GM19099 (cell line): ENCODE data around the gene KLF15.

Source experiments
- POLR2A ChIP-seq: IDR thresholded peaks from 3 replicates; pipeline ENCODE4 v1.6.1; 2011; ENCODE audit warnings: low read depth; ENCODE audit not compliant: insufficient read length; ENCODE audit errors: extremely low read depth

The KLF15 gene

DNA sequence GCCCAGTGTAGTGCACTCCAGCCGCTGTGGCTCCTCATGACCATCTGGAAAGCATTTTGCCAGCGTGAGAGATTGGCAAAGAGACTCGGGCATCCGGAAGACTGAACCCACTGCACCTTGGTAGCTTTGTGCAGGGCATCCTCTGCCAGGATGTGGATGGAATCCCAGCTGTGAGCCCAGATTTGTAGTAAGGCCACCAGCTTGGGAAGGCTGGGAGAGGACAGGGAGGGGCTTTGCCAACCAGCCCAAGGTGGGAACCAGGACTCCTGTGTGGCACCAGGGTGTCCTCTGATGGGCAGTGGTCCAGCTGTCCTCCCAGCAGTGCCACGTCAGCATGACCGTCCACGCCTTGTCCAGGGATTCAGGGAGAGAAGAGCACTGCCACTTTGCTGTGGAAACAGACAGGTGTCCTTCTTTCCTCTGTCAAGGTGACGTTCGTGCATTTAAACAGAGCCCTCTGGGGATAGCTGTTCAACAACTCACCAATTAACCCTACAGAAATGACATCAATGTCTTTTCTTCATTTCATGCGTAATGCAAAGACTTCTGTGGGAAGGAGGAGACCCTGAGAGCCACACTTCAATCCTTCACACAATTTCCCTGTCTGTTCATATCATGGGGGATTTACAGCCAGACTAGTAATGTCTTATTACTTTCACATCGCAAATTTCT is 19.1 kb downstream of the KLF15 start:
- TF ChIP-seq POLR2A = no peak

DNA sequence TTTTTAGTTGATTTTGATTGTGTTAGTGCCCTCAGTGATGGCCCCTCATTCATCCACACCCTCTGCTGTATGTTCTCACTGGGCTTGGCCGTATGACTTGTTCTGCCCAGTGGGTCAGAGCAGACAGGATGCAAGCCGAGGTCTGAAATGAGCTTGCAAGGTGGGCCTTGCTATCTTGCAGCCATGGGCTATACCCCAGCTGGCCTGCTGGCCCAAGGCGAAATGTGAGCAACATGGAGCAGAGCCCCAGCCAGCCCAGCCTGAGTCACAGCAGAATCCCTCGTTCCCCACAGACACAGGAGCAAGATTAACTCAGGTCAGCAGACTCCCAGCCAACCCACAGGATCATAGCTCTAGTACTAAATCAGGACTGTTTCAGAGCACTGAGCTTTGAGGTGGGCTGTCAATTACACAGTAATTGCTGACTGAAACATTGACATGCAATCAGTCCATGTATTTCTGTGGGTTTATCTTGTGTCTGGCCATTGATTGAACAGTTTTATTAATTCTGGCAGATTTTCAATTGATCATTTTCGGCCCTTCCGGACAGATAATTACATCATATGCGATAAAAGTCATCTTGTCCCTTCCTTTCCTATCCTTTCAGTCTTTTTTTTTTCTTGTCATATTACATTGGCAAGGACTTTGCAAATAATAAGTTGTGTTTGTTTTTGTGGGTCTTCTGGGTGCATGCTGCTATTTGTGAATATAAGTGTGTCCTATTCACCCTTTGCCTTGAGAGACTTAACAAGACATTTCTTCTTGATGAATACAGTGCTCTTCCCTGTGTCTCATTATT is 27.1 kb downstream of the KLF15 start:
- no peak for TF ChIP-seq POLR2A

DNA sequence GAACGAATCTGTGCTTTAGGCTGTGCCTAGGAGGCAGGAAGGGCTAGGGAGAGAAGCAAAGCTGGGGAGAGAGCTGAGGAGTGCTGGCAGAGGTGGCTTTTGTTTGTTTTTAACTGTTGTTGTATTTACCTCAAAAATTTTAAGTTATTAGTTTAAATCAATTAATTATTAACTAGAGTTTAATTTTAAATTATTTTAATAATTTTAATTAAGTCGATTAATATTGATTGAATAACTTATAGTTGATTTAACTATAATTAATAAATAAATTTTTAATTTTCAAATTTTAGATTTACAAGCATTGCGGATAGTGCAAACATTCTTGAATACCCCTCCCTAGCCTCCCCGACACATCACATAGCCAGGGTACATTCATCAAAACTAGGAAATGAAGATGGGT is 30.6 kb downstream of the KLF15 start:
- TF ChIP-seq POLR2A = no peak

DNA sequence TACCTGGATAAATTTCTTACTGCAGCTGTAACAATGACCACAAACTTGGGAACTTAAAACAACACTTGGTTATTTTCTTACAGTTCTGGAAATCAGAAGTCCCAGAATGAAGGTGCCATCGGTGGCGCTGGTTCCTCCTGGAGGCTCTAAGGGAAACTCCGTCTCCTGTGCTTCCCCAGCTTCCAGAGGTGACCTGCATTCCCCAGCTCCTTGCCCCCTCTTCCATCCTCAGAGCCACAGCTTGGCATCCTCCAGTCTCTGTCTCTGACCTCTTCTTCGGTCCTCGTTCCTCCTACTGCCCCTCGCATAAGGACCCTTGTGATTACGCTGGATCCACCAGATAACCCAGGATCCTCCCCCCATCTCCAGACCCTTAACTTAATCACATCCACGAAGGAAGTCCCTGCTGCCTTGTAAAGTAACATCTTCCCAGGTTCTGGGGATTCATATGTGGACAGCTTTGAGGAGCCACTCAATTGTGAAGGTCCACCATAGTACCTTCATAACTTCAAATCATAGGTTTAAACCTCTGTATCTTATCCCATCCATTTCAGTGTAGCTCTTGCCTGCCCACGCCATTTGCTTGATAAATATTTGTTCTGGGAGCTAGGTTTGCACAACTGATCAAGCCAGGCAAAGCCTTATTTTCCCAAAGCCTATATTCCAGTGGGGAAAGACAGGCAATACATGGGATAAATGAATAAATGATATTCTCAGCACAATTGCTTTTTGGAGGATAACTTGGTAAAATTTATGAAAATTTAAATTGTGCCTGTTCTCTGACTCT is 34.8 kb downstream of the KLF15 start:
- TF ChIP-seq POLR2A = no peak

DNA sequence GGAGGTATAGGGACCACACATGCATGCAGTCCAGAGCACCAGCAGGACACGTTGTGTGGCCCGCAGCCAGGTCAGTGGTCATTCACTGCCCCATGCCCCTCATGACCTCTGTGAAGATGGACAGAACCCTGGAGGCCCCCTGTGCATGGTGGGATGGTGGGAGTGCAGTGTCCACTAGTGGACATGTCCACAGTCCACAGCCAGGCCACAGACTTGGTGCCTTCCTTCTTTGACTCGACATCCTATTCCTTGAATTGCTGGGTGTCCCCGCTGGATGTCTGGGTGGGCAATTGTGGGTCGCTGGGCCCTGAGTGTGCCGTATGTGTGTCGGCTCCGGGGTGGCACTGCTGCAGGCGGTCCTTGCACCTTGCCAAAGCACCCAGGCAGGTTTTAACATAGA is 35.7 kb downstream of the KLF15 start:
- no peak for TF ChIP-seq POLR2A

DNA sequence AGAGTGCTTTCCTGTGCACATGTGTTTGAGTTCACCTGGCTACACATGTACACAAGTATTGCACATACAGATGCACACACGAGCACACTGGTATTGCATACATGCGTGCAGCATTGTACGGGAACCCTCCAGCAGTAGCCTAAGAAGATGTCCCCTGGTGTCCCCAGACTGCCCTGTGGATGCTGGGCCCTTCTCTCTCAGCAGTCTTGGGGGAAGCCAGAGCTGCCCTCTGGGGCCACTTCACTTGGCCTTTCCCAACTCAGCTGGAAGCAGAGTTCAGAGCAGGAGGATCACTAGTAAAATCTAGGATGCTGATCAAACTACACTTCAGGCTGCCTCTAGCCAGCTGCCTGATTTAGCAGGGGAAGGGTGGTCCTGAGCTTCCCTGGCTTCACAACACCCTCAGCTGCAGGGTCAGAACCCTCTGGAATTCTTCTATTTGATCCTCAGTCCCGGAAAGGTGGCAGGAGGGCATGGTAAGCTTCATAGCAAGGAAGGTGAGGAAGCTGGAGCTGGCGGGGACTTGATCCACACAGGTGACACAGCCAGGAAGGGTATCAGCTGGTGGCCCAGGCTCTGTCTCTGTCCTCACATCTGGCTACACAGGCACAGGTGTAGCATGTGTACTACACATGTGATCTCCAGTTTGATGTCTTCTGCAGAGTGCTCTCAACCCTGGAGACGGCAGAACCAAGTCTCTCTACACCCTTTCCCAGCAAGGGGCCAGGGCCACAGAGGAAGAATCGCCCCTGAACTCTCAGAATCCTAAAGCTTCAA is 36.5 kb downstream of the KLF15 start:
- no peak for TF ChIP-seq POLR2A

DNA sequence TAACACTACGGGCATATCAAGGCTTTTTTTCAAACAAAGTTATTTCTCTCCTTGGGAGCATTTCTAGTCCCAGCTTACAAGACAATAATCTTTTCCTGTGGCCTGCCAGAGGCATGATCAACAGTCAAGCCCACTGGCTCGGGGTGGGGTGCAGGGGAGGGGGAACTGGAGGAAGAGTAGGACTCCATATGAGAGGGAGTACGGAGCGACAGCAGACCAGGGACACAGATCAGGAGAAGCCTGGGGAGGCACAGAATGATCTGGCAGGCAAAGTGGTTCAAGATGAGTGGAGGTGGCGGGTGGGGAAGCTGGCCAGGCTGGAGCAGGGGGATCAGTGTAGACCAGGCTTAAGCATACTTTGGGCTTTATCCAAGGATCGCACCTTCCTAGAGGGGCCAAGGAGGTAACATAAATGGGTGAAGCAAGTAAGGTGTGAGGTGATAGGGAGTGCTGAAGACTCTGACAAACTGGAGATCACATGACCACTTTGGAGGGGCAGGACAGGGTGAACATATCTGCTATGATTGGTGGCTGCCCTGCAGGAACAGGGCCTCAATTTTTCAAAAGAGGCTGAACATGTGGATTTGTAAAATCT is 37.4 kb downstream of the KLF15 start:
- TF ChIP-seq POLR2A = no peak

DNA sequence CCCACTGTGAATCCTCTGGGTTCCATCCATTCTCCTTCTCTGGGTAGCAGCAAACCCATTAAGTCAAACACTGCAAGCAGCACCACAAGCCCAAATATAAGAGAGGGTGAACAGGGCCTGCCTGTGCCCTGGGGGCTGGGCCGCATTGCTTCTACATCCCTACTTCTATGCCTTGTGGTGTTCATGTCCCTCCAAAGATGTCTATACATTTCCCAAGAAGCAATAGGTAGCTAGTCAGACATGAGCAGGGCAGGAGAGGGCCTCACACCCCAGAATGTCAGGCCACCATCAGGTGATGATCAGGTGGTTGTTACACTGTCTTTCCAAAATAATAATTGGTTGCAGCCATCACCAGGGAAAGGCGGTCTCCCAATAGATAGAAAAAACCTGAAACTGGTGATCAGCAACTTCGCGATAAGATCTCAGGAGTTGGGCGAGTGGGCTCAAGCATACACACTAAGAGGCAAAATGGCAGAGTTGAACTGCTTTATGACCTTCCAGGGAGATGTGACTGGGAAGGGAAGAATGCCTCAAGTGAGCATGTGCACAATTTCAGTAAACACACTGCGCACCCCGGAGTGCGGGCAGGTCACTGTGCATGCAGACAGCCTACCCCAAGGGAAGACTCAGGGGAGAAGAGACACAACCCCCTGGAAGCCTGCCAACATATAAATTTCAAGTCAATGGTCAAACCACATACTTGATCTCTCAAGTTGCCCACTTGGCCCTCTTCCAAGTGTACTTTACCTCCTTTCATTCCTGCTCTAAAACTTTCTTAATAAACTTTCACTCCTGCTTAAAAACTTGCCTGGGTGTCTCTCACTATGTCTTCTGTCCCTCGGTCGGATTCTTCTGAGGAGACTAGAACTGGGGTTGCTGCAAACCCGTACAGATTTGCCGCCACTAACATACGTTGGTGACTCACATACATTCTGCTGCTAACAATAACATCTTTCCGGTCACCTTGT is 39.9 kb downstream of the KLF15 start:
- TF ChIP-seq POLR2A = no peak

DNA sequence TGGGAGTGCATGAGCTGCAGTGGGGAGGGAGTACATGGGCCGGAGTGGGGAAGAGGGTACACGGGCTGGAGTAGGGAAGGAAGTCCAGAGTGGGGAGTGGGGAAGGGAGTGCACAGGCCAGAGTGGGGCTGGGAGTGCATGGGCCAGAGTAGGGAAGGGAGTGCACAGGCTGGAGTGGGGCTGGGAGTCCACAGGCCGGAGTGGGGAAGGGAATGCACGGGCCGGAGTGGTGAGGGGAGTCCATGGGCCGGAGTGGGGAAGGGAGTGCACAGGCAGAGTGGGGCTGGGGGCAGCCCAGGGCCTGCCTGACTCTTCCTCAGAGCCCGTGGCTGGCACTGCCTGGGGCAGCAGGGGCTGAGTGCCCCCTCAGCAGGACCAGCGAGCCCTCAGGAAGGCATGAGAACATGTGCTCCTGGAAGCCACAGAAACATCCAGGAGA is 40.7 kb downstream of the KLF15 start:
- TF ChIP-seq POLR2A = no peak

DNA sequence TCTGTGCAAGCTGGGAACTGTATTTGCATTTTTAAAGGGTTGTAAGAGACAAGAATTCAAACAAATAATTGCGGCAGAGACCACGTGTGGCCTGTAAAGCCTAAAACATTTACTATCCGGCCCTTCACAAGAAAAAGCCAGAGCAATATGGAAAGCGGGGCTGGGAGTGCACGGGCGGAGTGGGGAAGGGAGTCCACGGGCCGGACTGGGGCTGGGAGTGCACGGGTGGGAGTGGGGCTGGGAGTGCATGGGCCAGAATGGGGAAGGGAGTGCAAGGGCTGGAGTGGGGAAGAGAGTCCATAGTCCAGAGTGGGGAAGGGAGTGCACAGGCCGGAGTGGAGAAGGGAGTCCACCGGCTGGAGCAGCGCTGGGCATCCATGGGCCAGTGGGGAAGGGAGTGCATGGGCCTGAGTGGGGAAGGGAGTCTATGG is 41.2 kb downstream of the KLF15 start:
- no peak for TF ChIP-seq POLR2A

DNA sequence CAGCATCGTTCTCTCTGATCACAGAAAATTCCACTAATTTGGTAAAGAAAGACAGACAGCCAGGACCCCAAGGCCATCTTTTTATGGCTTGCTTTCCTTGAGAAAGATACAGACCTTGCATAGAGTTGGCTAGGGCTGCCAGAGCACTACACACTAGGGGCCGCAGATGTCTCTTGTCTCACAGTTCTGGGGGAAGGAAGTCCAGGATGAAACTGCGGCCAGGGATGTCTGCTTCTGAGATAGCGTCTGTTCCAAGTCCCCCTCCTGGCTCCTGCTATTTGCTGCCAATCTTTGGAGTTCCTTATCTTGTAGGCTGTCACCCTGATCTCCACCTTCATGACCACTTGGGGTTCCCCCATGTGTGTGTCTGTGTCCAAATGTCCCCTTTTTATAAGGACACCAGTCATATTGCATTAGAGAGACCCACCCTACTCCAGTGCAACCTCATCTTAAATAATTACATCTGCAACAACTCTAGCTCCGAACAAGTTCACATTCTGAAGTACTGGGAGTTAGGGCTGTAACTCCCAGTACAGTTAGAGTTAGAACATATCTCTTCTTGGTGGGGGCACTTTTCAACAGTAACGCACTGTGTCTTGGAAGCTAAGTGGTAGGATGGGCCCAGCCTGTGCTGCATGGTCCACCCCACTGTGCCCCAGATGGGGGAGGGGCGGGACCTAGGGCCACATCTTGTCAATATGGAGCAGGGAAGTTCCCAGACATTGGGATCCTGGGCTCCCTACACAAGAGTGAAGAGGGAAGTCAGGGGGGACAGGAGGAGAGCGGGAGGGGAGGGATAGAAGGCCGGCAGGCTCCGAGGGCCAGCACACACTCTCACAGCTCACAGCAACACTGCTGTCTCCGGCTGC is 42.2 kb downstream of the KLF15 start:
- TF ChIP-seq POLR2A = no peak

DNA sequence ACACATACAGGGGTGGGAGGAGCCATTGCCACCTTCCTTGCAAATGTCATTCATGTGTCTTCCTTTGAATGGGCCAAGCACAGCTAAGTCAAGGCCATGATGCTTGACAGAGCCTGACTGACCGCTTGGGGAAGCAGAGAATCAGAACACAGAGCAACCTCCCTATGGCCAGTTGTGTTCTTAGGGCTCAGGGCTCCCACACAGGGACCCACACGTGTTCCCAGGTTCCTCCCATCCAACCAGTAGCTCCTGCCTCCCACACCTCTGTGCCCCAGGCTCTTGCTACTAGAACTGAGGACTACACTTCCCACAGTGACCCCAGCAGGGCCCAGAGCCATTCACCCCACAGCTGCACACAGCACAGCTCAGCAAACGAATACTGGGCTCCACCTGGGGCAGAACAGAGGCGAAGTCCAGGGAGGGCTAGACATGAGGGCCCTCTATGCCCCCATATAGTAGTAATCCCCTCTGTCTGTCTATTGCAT is 42.9 kb downstream of the KLF15 start:
- TF ChIP-seq POLR2A = no peak

DNA sequence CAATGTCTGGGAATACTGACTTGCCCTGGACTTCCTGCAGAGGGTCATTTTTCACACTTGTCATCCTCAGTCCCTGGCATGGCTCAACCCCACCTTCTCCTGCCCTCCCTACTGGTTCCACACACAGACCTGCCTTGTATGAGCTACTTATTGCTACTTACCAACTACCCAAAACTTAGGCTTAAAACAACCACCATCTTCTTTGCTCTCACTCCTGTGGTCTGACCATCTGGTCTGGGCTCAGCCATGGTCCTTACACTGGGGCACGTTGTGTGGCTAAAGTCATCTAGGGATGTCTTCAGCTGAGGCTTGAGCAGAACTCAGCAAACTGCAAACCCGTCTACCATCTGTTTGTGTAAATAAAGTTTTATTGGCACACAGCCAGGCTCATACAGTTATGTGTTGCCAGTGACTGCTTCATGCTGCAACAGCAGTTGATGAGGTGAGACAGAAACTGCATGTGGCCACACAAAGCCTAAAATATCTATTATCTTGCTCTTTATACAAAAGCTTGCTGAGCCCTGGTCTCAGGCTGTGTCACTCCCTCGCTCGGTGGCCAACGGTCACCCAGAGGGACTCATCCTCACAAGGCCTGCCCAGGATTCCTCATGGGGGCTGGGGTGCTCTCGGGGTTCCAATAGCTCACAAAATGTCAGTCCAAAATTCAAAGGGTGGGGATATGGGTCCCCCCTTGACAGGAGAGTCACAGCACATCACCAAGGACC is 43.5 kb downstream of the KLF15 start:
- TF ChIP-seq POLR2A = no peak
